NOMO-1 treated with dmso at 0.1 percent for 144 hours (cell line): Measurements from ENCODE around the gene ACTG1.

Source experiments
- DNase-seq: peaks from one replicate; lab custom pipeline; 2025; ENCODE audit not compliant: unreplicated experiment; lab: John Stamatoyannopoulos, UW

Gene ACTG1

GRCh38 chr17:81518113-81518784, 5.7 kb upstream of the ACTG1 start:
- DNase-seq, result no peak

GRCh38 chr17:81517339-81518112, 4.9 kb upstream of the ACTG1 start:
- DNase-seq, result peak; percentile 23

DNA sequence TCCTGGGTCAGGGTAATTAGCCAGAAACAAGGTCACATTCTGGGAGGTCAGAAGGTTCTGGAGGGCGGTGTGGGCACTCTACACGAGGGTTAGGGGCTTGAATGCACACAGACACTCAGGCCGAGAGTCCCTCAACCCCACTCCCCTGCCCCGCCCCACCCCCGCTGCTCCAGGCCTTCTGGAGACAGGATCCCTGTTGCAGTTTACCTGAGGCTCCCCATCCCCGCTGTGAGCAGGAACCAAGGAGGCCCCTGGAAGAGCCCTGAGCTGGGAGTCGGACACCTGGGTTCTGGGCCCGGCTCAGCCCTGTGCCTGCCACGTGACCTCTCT, 4.4 kb upstream of the ACTG1 start:
- DNase-seq, result no peak

GRCh38 chr17:81516439-81516838, 3.8 kb upstream of the ACTG1 start:
- no peak for DNase-seq

DNA sequence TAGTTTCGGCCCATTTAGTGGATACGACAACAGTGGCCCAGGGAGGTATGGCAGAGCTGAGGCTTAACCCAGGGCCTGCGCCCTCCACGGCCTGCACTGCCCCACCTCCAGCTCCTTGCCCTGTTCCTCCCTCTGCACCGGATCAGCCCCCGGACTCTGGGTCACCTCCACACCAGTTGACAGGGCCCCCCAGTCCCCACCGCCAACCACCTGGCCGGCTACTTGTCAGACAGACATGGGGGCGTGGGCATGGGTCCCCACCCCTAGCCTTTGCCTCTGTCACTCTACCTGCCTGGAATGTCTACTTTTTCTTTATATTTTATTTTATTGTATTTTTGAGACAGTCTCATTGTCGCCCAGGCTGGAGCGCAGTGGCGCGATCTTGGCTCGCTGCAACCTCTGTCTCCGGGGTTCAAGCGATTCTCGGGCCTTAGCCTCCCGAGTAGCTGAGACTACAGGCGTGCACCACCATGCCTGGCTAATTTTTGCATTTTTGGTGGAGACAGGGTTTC, 3.0 kb upstream of the ACTG1 start:
- DNase-seq, result no peak

DNA sequence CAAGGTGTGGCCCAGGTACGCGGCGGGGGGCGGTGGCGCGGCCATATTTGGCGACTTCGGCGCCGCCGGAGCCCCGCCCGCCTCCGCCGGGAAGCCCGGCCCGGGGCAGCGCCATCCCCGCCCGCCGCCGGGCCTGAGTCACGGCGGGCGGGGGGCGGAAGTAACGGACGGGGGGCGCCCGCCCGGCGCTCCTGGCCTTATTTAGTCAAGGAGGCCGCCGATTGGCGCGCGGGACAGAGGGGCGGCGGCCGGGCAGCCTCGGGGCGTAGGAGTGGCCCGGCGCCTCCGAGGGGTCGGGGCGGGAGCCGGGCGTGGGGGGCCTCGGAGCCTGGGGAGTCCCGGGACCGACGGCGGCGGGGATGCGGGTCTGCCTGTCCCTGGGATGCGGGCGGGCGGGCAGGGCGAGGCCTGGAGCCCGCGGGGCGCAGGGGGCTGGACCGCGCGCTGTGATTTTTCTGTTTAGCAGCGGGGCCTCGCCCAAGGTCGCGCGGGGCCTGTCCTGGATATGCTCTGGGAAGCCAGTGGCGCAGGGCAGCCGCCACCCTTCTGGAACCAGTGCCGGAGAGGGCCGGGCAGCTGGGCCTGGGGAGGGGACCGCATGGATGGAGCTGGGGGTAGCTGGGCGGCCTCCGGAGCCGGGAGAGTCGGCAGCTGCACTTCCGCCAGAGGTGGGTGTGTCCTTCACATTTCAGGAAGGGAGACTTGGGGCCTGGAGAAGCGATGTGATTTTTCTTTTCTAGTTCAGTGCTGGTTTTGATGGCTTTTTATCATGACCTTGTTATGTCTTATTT, 2.3 kb upstream of the ACTG1 start:
- DNase-seq, result peak; percentile 69

GRCh38 chr17:81514489-81514738, 1.8 kb upstream of the ACTG1 start:
- no peak for DNase-seq

DNA sequence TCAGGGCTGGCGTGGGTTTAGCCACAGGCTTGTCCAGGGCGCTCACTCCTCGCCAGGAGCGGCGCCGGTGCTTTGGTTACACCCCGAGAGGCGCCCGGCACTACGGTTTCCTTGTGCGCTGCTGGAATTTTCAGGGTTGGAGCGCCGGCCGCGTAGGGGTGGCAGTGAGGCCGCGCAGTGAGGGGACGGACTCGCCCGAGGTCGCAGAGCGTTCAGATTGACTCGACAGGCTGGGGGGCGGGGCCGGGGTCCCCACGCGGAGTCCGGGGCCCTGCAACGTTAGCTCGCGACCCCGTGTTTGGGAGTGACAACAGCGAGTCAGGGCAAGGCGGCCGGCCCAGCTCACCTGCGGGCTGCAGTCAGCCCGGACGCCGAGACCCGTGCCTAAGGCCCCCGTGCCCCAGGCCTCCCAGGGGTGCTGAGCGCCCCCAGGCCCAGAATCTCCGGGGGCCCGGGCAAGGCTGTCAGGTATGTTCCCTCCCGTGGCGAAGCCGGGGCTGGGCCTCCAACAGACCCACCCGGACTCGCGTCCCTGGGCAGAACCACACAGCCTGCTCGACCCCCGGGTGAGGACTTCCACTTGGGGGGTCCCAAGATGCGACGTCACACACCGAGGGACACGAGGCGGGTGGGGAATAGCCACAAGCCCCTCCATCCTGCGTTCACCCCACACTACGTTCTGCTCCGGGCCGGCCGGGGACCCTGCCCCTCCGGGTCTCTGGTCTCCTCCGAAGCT, 1.3 kb upstream of the ACTG1 start:
- no peak for DNase-seq

- DNase-seq, result peak; percentile 37
Observed at GRCh38 chr17:81513372-81513752, 763 bp upstream of the ACTG1 start.

GRCh38 chr17:81511804-81512561, 616 bp downstream of the ACTG1 start:
- no peak for DNase-seq

DNA sequence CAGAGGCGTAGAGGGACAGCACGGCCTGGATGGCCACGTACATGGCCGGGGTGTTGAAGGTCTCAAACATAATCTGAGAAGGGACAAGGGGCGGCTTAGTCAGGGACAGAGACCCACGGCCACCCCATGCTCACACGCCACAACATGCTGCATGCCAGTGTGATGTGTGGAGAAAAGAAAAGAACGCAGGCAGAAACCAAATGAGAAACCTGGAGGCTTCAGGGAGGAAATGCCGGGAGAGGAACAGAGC, 1.1 kb downstream of the ACTG1 start:
- no peak for DNase-seq

DNA sequence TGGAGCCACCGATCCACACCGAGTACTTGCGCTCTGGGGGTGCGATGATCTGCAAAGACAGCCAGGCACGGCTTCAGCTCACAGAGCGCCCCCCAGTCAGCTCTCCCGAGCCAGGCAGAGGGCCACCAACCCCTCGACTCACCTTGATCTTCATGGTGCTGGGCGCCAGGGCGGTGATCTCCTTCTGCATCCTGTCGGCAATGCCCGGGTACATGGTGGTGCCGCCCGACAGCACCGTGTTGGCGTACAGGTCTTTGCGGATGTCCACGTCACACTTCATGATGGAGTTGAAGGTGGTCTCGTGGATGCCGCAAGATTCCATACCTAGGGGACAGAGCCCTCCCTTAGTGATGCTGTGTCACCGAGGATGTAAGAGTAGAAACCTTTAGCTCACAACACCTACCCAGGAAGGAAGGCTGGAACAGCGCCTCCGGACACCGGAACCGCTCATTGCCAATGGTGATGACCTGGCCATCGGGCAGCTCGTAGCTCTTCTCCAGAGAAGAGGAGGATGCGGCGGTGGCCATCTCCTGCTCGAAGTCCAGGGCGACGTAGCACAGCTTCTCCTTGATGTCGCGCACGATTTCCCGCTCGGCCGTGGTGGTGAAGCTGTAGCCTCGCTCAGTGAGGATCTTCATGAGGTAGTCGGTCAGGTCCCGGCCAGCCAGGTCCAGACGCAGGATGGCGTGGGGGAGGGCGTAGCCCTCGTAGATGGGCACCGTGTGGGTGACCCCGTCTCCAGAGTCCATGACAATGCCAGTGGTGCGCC, 1.6 kb downstream of the ACTG1 start:
- DNase-seq, result no peak

DNA sequence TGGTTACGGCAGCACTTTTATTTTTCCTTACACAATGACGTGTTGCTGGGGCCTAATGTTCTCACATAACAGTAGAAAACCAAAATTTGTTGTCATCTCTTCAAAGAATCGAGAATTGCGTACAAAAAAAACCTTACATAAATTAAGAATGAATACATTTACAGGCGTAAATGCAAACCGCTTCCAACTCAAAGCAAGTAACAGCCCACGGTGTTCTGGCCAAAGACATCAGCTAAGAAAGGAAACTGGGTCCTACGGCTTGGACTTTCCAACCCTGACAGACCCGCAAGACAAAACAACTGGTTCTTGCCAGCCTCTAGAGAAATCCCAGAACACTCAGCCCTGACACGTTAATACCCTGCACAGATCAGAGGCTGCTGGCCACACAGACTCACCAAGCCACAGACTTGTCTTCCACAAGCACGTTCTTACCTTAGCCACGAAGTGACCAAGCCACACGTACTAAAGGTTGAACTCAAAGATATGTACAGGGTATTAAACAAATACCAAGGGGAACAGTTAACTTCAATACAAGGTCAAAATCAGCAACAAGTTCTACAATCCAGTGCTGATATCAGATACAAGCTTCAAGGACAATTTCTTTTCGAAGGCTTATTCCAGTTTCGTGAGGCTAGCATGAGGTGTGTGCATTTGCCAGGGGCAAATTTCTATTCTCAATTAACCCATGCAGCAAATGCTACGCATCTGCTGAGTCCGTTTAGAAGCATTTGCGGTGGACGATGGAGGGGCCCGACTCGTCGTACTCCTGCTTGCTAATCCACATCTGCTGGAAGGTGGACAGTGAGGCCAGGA, 2.4 kb downstream of the ACTG1 start:
- no peak for DNase-seq

GRCh38 chr17:81509207-81509971, 3.2 kb downstream of the ACTG1 start:
- no peak for DNase-seq

DNA sequence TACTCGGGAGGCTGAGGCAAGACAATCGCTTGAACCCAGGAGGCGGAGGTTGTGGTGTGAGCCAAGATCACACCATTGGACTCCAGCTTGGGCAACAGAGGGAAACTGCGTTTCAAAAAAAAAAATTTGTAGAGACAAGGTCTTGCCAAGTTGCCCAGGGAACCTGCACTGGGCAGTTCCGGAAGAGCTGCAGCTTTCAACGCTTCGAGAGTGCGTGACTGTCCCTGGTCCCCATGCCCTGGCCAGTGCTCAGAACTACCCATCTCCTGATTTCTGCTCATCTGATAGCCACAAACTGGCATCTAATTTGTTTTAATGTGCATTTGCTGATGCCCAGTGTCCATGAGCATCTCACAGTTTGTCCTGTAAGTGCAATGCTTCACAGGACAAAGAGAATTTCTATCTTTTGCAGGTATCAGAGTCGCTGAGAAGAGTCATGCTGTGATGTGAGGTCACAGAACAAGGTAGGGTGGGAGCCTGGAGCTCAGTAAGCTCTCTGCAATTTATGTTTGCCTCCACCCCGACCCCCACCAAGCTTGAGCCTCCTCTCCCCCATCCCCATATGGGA, 3.9 kb downstream of the ACTG1 start:
- DNase-seq, result peak; percentile 24

DNA sequence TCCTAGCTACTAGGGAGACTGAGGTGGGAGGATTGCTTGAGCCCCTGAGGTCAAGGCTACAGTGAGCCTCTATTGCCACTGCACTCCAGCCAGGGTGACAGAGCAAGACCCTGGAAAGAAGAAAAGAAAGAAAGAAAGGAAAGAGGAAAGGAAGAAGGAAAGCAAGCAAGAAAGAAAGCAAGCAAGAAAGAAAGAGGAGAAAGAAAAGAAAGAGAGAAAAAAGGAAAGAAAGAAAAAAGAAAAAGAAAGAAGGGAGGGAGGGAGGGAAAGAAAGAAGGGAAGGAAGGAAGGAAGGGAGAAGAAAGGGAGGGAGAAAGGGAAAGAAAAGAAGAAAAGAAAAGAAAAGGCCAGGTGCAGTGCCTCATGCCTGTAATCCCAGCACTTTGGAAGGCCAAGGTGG, 9.0 kb downstream of the ACTG1 start:
- DNase-seq, result no peak

DNA sequence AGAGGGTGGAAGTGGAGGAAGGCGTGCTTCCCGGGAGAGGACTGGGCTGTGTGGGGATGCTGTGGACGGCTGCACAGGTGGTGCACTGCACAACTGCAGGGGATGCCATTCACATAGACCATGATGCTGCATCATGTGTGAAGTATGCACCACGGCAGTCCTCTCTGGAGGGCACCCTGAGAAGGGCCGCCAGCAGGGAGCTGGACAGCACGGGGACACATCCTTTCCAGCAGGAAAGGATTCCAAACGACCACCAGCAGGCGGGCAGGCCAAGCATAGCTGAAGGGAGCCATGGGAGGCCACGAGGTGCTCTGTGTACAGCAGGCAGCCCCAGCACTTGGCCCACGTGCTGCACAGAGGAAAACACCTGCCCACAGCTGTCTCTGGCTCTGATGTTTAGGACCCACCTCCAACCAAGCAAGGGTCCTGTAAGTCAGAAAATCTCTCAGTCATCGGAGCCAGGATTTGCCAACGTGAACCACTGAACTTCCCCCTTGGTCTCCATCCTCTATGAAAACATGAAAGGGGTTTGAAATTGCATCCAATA, 10.1 kb downstream of the ACTG1 start:
- DNase-seq, result no peak

DNA sequence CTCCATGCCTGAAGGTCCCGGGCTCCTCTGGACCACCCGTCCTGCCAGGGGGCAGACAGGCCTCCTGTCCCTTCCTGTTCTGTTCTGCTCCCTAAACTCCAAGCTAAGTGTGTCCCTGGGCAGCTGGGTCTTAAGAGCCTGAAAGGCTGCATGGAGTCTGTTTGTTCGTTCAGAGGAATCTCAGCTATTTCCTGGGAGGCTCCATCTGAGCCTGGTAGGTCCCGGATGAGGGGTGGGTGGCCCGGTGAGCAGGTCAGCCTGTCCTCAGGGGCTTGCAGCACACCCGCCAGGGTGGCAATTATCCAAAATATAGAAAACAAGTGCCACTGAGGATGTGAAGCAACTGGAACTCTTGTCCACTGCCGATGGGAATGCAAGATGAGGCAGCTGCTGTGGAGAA, 12.6 kb downstream of the ACTG1 start:
- DNase-seq, result no peak
